Adipocyte (in vitro differentiated cells): ENCODE data around the gene VAV2.

Source experiments
- DNase-seq: peaks from one replicate; pipeline ENCODE4 v3.0.0-alpha.2; 2015; ENCODE audit warnings: low read depth
- H3K27me3 ChIP-seq: replicated peaks from 2 replicates; pipeline ENCODE4 v1.7.0; 2013; ENCODE audit warnings: mild to moderate bottlenecking, low read length, moderate library complexity; ENCODE audit not compliant: control insufficient read depth, insufficient read depth
- H3K36me3 ChIP-seq: 2 replicates; pipeline ENCODE4 v1.7.0; 2013; ENCODE audit warnings: low read length, mild to moderate bottlenecking, moderate library complexity; ENCODE audit not compliant: control insufficient read depth, insufficient read depth, severe bottlenecking
- H3K4me1 ChIP-seq: 2 replicates; pipeline ENCODE4 v1.7.0; 2013; ENCODE audit warnings: mild to moderate bottlenecking, low read length, moderate library complexity; ENCODE audit not compliant: control insufficient read depth, insufficient read depth
- H3K4me3 ChIP-seq: 2 replicates; pipeline ENCODE4 v1.7.0; 2013; ENCODE audit warnings: mild to moderate bottlenecking, low read length, moderate library complexity
- H3K9ac ChIP-seq: 2 replicates; pipeline ENCODE4 v1.7.0; 2013; ENCODE audit warnings: mild to moderate bottlenecking, low read length, moderate library complexity
- H3K9me3 ChIP-seq: 2 replicates; pipeline ENCODE4 v1.7.0; 2013; ENCODE audit warnings: mild to moderate bottlenecking, low read length, moderate library complexity; ENCODE audit not compliant: control insufficient read depth

VAV2 gene

GRCh38 chr9:133801739-133802138, 190.4 kb downstream of the VAV2 start:
- DNase-seq: no peak
- Histone ChIP-seq H3K4me1 (peaks cover 13% of the 10 kb centered on the region), H3K9ac (no peak overlapping the region), H3K27me3 (no peaks in the 10 kb centered on the region), H3K36me3 (no peaks in the 10 kb centered on the region), H3K9me3 (no peaks in the 10 kb centered on the region), H3K4me3 (no peak overlapping the region)

GRCh38 chr9:133800266-133800665, 191.9 kb downstream of the VAV2 start:
- DNase-seq: no peak
- Histone ChIP-seq H3K4me1 (peaks cover 13% of the 10 kb centered on the region), H3K27me3 (no peaks in the 10 kb centered on the region), H3K9me3 (no peaks in the 10 kb centered on the region), H3K4me3 (no peak overlapping the region), H3K36me3 (no peaks in the 10 kb centered on the region), H3K9ac (no peak overlapping the region)

GRCh38 chr9:133799716-133800115, 192.4 kb downstream of the VAV2 start:
- Histone ChIP-seq H3K36me3 (no peaks in the 10 kb centered on the region), H3K27me3 (no peaks in the 10 kb centered on the region), H3K4me3 (no peak overlapping the region), H3K9me3 (no peaks in the 10 kb centered on the region), H3K4me1 (peaks cover 13% of the 10 kb centered on the region), H3K9ac (no peak overlapping the region)
- DNase-seq: no peak

GRCh38 chr9:133799106-133799505, 193.0 kb downstream of the VAV2 start:
- H3K9me3 ChIP-seq: no peaks in the 10 kb centered on the region
- DNase-seq: no peak
- no peak overlapping the region for H3K4me3 ChIP-seq
- no peak overlapping the region for H3K9ac ChIP-seq
- no peaks in the 10 kb centered on the region for H3K36me3 ChIP-seq
- H3K4me1 ChIP-seq: peaks cover 13% of the 10 kb centered on the region
- no peaks in the 10 kb centered on the region for H3K27me3 ChIP-seq

GRCh38 chr9:133798160-133798559, 194.0 kb downstream of the VAV2 start:
- Histone ChIP-seq H3K9me3 (no peaks in the 10 kb centered on the region), H3K36me3 (no peaks in the 10 kb centered on the region), H3K27me3 (no peaks in the 10 kb centered on the region), H3K4me1 (peaks cover 9% of the 10 kb centered on the region), H3K9ac (no peak overlapping the region), H3K4me3 (no peak overlapping the region)
- DNase-seq: no peak

GRCh38 chr9:133797406-133798105, 194.6 kb downstream of the VAV2 start:
- no peak for DNase-seq
- Histone ChIP-seq H3K36me3 (no peaks in the 10 kb centered on the region), H3K27me3 (no peaks in the 10 kb centered on the region), H3K9ac (no peak overlapping the region), H3K4me1 (peaks cover 9% of the 10 kb centered on the region), H3K4me3 (no peak overlapping the region), H3K9me3 (no peaks in the 10 kb centered on the region)

DNA sequence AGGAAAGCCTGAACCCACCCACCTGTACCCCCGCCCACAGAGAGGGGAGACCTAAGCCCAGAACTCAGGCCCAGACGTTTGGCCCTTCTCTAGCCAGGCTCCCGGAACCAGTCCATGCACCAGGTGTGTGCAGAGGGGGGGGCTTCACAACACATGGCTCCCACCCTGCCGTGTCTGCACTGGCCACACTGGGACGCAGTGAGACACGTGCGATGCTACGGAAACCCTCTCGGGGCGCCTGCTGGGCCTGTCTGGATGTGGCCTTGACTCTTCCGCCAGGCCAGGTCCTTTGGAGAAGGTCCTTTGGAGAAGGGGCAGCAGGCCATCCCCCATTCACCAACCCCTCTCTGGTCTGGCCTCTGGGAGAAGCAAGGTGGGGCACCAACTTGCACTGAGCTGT, 195.6 kb downstream of the VAV2 start:
- no peak overlapping the region for H3K4me3 ChIP-seq
- no peak for DNase-seq
- H3K9me3 ChIP-seq: no peaks in the 10 kb centered on the region
- no peak overlapping the region for H3K9ac ChIP-seq
- H3K36me3 ChIP-seq: peaks cover 3% of the 10 kb centered on the region
- H3K4me1 ChIP-seq: no peaks in the 10 kb centered on the region
- H3K27me3 ChIP-seq: no peaks in the 10 kb centered on the region

DNA sequence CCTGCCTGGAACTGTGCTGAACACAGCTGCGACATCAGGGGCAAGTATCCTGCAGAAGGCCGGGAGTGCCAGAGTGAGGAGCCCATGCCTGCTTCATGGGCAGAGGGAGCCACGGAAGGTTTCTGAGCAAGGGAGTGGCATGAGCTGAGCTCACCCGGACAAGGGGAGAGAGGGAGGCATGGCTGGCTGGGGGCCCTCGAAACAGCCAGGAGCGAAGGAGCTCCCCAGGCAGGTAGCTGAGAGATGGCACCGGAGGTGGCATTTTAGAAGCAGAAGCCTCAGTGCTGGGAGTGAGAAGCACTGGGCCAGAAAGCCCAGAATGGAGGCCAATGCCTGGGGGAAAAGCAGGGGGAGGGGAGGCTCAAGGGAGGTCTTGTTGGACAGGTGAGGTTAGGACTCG, 197.1 kb downstream of the VAV2 start:
- Histone ChIP-seq H3K36me3 (peaks cover 8% of the 10 kb centered on the region), H3K4me1 (no peaks in the 10 kb centered on the region), H3K4me3 (no peak overlapping the region), H3K9me3 (no peaks in the 10 kb centered on the region), H3K27me3 (no peaks in the 10 kb centered on the region), H3K9ac (no peak overlapping the region)
- DNase-seq: no peak

DNA sequence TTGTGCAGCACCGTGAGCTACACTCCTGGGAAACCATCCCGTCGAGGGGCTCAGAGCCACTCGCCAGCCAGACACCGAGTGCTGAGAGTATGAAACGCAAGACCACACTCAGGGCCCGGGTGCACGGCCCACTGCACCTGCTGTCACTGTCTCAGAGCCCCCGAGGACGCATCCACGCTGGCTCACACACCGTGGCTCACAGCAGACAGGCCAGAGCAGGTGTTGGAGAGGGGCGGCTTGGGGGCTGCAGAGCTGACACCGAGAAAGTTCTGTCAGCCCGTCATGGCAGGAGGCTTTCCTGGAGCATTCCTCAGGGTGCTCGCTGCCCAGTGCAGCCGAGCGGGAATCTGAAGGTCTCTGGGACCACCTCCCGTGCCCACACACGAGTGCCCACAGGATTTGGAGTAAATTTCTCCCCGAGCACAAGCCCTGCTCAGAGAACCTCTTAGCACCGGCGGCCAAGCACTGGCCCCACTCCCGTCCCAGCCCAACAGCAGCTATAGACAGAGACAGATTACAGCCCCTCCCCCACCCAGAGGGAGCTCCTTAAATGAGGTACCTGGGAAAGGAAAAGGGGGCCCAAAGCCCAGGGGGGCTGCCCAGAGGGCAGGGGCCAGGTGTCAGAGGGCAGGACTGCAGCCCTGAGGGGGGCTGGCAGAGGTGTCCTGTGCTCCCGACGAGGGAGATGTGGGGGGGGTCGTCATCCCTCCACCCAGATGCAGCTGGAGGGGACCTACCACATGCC, 197.9 kb downstream of the VAV2 start:
- no peaks in the 10 kb centered on the region for H3K27me3 ChIP-seq
- no peak overlapping the region for H3K4me3 ChIP-seq
- H3K9me3 ChIP-seq: no peaks in the 10 kb centered on the region
- no peaks in the 10 kb centered on the region for H3K4me1 ChIP-seq
- no peak overlapping the region for H3K9ac ChIP-seq
- no peak for DNase-seq
- H3K36me3 ChIP-seq: peaks cover 12% of the 10 kb centered on the region

DNA sequence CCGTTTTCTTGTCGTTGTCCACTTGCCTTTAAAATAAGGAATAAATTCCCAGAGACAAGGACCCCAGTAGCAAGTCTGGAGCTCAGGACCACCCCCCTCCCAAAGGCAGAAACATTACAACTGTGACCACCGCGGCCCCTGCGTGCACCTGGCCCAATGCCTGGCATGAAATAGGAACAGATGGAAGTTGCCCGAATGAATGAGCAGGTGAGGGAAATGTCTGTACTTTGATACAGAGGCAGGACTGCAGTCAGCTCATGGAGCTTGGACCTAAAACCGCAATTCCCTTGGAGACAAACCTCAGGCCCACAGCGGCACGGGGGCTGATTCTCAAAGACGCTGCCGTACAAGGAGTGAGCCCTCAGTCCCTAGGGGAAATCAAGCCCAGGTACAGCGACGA, 198.7 kb downstream of the VAV2 start:
- Histone ChIP-seq H3K9ac (no peak overlapping the region), H3K9me3 (no peaks in the 10 kb centered on the region), H3K4me1 (no peaks in the 10 kb centered on the region), H3K36me3 (peaks cover 14% of the 10 kb centered on the region), H3K27me3 (no peaks in the 10 kb centered on the region), H3K4me3 (no peak overlapping the region)
- no peak for DNase-seq

DNA sequence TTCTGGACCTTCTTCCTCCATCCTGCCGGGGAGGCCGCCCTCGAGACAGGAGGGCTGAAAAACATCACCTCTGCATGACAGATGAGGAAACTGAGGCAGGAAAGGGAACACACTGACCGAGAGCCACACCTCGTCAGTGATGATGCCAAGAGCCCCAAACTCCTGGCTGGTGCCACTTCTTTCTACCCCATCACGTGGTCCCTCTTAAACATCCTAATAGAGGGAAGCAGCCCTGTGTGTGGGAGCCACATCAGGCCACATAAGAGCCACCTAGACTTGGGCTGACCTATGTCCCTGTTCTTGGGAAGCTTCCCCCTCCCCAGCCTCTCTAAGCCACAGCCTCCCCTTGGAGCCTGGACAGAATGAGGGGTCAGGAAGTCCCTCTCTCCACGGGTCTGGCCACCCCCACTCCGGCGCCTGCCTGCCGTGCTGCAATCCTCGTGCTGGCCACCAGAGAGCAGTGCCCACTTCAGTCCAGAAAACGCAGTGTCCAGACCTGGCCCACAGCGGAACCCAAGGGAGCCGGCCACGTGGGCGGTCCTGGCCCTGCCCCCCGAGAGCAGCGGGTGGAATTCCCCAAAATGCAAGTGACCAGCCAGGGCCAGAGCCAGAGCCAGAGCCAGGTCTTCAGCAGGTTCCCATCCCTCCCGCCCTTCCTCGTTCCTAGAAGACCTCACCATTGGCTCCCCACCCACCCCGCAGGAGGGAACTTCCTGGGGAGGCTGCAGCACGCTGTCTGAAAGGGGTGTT, 199.2 kb downstream of the VAV2 start:
- no peaks in the 10 kb centered on the region for H3K4me1 ChIP-seq
- no peak overlapping the region for H3K9ac ChIP-seq
- DNase-seq: peak; percentile 92
- no peaks in the 10 kb centered on the region for H3K27me3 ChIP-seq
- no peaks in the 10 kb centered on the region for H3K9me3 ChIP-seq
- no peak overlapping the region for H3K4me3 ChIP-seq
- H3K36me3 ChIP-seq: peaks cover 14% of the 10 kb centered on the region
